ENCODE results near the gene MIEN1. TPM values are rescaled to one million over a fixed set of nuclear protein-coding genes. Genes with fewer than 3 reads are reported as not detected.

Gene MIEN1
- total RNA-seq, 1 experiment from 2014 or later = 50.8 TPM

DNA sequence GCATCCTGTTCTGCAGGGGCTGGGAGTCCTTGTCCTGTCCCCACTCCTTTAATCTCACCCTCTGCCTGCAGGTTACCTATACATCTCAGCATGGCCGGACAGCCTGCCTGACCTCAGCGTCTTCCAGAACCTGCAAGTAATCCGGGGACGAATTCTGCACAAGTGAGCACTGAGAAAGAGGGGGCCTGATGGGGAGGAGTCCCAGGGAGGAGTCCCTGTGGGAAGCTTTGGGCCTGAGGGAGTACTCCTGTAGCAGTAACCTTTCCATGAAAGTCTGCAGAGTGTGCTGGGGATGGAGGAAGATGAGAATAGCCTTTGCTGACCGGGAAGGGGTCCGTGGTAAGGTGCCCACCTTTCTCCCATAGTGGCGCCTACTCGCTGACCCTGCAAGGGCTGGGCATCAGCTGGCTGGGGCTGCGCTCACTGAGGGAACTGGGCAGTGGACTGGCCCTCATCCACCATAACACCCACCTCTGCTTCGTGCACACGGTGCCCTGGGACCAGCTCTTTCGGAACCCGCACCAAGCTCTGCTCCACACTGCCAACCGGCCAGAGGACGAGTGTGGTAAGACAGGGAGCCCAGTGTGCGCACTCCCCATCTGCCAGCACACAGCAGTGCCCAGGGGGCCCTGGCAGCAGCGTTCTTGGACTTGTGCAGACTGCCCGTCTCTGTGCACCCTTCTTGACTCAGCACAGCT, 14.8 kb downstream of the MIEN1 start:
- TF ChIP-seq, protein P1, sequence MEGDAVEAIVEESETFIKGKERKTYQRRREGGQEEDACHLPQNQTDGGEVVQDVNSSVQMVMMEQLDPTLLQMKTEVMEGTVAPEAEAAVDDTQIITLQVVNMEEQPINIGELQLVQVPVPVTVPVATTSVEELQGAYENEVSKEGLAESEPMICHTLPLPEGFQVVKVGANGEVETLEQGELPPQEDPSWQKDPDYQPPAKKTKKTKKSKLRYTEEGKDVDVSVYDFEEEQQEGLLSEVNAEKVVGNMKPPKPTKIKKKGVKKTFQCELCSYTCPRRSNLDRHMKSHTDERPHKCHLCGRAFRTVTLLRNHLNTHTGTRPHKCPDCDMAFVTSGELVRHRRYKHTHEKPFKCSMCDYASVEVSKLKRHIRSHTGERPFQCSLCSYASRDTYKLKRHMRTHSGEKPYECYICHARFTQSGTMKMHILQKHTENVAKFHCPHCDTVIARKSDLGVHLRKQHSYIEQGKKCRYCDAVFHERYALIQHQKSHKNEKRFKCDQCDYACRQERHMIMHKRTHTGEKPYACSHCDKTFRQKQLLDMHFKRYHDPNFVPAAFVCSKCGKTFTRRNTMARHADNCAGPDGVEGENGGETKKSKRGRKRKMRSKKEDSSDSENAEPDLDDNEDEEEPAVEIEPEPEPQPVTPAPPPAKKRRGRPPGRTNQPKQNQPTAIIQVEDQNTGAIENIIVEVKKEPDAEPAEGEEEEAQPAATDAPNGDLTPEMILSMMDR (conservative IDR thresholded peaks at IDR 0.05) = no peak
- H3K56ac ChIP-seq (ENCODE audit: insufficient read length, low read depth, low read length) = no peak overlapping the region
- no peaks in the 10 kb centered on the region for H3K9me3 ChIP-seq (ENCODE audit: control insufficient read depth, low read depth, low read length)
- H2BK120ac ChIP-seq (ENCODE audit: low read depth, low read length, poor library complexity, severe bottlenecking) = no peak overlapping the region
- H3K4me1 Mint-ChIP-seq = no peaks in the 10 kb centered on the region
- H4K8ac ChIP-seq (replicated peaks; ENCODE audit: insufficient read length, low read depth, low read length) = no peak overlapping the region
- H3K27ac ChIP-seq (ENCODE audit: insufficient read length, low read depth, low read length) = no peak overlapping the region
- H3T11ph ChIP-seq (ENCODE audit: low read length) = no peak overlapping the region
- H3K36me3 Mint-ChIP-seq (ENCODE audit: insufficient read depth in 1 of 3, low read depth in 3 of 3) = peaks cover 74 to 93% (median 86%) of the 10 kb centered on the region in 3 experiments; a peak in 6 of 7 replicates
- no peaks in the 10 kb centered on the region for H3K79me2 ChIP-seq (ENCODE audit: insufficient read depth, low read length)
- H3K4me3 Mint-ChIP-seq = no peak overlapping the region
- no peak overlapping the region for H2BK15ac ChIP-seq (ENCODE audit: low read depth, low read length)
- no peak overlapping the region for H2BK20ac ChIP-seq (ENCODE audit: low read depth, low read length, poor library complexity, severe bottlenecking)
- DNase-seq = peak; percentile 31
- WGBS (ENCODE audit: extremely low coverage, insufficient read length, low lambda C conversion rate) = no CpG with 5 or more reads among the region's 18 CpGs
- no peak overlapping the region for H3K23ac ChIP-seq (ENCODE audit: insufficient read length, low read depth, low read length)
- no peak overlapping the region for H3K4ac ChIP-seq (ENCODE audit: low read depth, low read length)
- H3K14ac ChIP-seq (ENCODE audit: insufficient read depth, low read length) = no peak overlapping the region
- H4K91ac ChIP-seq (ENCODE audit: insufficient read length, low read depth, low read length) = no peak overlapping the region
- no peaks in the 10 kb centered on the region for H4K20me1 ChIP-seq (ENCODE audit: control insufficient read depth, insufficient read depth, insufficient read length)
- no peak overlapping the region for H3K18ac ChIP-seq (ENCODE audit: insufficient read length, low read depth, low read length)
- no peaks in the 10 kb centered on the region for H3K27me3 ChIP-seq (ENCODE audit: insufficient read depth, low read length)
- H3K9me3 Mint-ChIP-seq = no peaks in the 10 kb centered on the region
- no peak overlapping the region for H2AFZ ChIP-seq (ENCODE audit: low read length)
- no peaks in the 10 kb centered on the region for H3K79me1 ChIP-seq (ENCODE audit: insufficient read depth, low read depth, low read length, poor library complexity, severe bottlenecking)
- H3K9ac ChIP-seq (ENCODE audit: extremely low read depth, insufficient read length, low read length) = no peak overlapping the region
- no peak overlapping the region for H2BK5ac ChIP-seq (ENCODE audit: insufficient read length, low read length)
- no peaks in the 10 kb centered on the region for H3K4me1 ChIP-seq (ENCODE audit: insufficient read depth, low read length)
- H2BK12ac ChIP-seq (ENCODE audit: insufficient read length, low read depth, low read length) = no peak overlapping the region
- H3K27me3 Mint-ChIP-seq (ENCODE audit: low read depth) = no peaks in the 10 kb centered on the region
- peak overlapping the region; percentile 53 to 79 (median 55); a peak in 4 of 7 replicates for H3K27ac Mint-ChIP-seq
- no peak overlapping the region for H3K4me2 ChIP-seq (ENCODE audit: insufficient read depth, insufficient read length, low read length)
- H3K23me2 ChIP-seq (ENCODE audit: insufficient read length, low read depth, low read length, poor library complexity, severe bottlenecking) = no peaks in the 10 kb centered on the region
- H4K5ac ChIP-seq (ENCODE audit: insufficient read length, low read depth, low read length) = no peak overlapping the region
- no peak overlapping the region for H2AK5ac ChIP-seq (ENCODE audit: insufficient read length, low read length)

Measured in H9 (cell line).